ENCODE data around the gene GOLGA7B.

The GOLGA7B gene

GRCh38 chr10:97852277-97852676 lies 2.6 kb downstream of the GOLGA7B start:
- DNase-seq (ENCODE audit: low spot score): no peak
- in situ Hi-C loops (cut with MboI; ENCODE audit: low pct_unique_long_range_greater_than_20kb, low sequenced_read_pairs, unreplicated experiment): no loop called here
- TF ChIP-seq CTCF (IDR thresholded peaks at IDR 0.05; ENCODE audit: extremely low read depth, insufficient read depth, missing control alignments): no peak

GRCh38 chr10:97852840-97853405 lies 3.3 kb downstream of the GOLGA7B start:
- no peak for DNase-seq (ENCODE audit: low spot score)
- TF ChIP-seq CTCF (IDR thresholded peaks at IDR 0.05; ENCODE audit: extremely low read depth, insufficient read depth, missing control alignments): no peak
- in situ Hi-C loops (cut with MboI; ENCODE audit: low pct_unique_long_range_greater_than_20kb, low sequenced_read_pairs, unreplicated experiment): no loop called here

GRCh38 chr10:97854743-97855142 lies 5.1 kb downstream of the GOLGA7B start:
- in situ Hi-C loops (cut with MboI; ENCODE audit: low pct_unique_long_range_greater_than_20kb, low sequenced_read_pairs, unreplicated experiment): no loop called here

GRCh38 chr10:97858001-97858439 lies 8.4 kb downstream of the GOLGA7B start:
- TF ChIP-seq CTCF (IDR thresholded peaks at IDR 0.05; ENCODE audit: extremely low read depth, insufficient read depth, missing control alignments): no peak
- DNase-seq (ENCODE audit: low spot score): no peak
- in situ Hi-C loops (cut with MboI; ENCODE audit: low pct_unique_long_range_greater_than_20kb, low sequenced_read_pairs, unreplicated experiment): no loop called here

More at GRCh38 chr10:97854743-97855142, 5.1 kb downstream of the GOLGA7B start:
- no peak for DNase-seq (ENCODE audit: low spot score)
- TF ChIP-seq CTCF (IDR thresholded peaks at IDR 0.05; ENCODE audit: extremely low read depth, insufficient read depth, missing control alignments): no peak

- in situ Hi-C loops (cut with MboI; ENCODE audit: low pct_unique_long_range_greater_than_20kb, low sequenced_read_pairs, unreplicated experiment): loop anchor here (10.0 kb wide), 1 partner anchor 66 kb away; no protein-coding TSS in a partner anchor
Measured at GRCh38 chr10:97861097-97861750, 11.6 kb downstream of the GOLGA7B start.

GRCh38 chr10:97861924-97862323 lies 12.3 kb downstream of the GOLGA7B start:
- no peak for TF ChIP-seq CTCF (IDR thresholded peaks at IDR 0.05; ENCODE audit: extremely low read depth, insufficient read depth, missing control alignments)

More at GRCh38 chr10:97861097-97861750, 11.6 kb downstream of the GOLGA7B start:
- no peak for DNase-seq (ENCODE audit: low spot score)
- TF ChIP-seq CTCF (IDR thresholded peaks at IDR 0.05; ENCODE audit: extremely low read depth, insufficient read depth, missing control alignments): no peak

More at GRCh38 chr10:97861924-97862323, 12.3 kb downstream of the GOLGA7B start:
- DNase-seq (ENCODE audit: low spot score): no peak
- in situ Hi-C loops (cut with MboI; ENCODE audit: low pct_unique_long_range_greater_than_20kb, low sequenced_read_pairs, unreplicated experiment): loop anchor here (10.0 kb wide), 1 partner anchor 67 kb away; no protein-coding TSS in a partner anchor
